ENCODE data around the gene TBC1D1.
A peak's percentile ranks its signal among the peaks of the same experiment; 100 is the strongest.

TBC1D1 gene

GRCh38 chr4:38107818-38108217, 216.9 kb downstream of the TBC1D1 start:
- H3K4me3 ChIP-seq (ENCODE audit: low read length), result no peak overlapping the region
- no peak overlapping the region for H3K9ac ChIP-seq (ENCODE audit: low read depth, low read length)
- H3K27ac ChIP-seq (ENCODE audit: low read length), result no peak overlapping the region
- H3K27me3 ChIP-seq (ENCODE audit: insufficient read depth, low read length), result no peaks in the 10 kb centered on the region
- H3K36me3 ChIP-seq (ENCODE audit: insufficient read depth, low read depth, low read length), result peaks cover 32% of the 10 kb centered on the region
- H3K4me1 ChIP-seq (ENCODE audit: insufficient read depth, low read length), result peaks cover 4% of the 10 kb centered on the region
- no peaks in the 10 kb centered on the region for H3K9me3 ChIP-seq (ENCODE audit: insufficient read depth, low read depth, low read length)

GRCh38 chr4:38109370-38109769, 218.5 kb downstream of the TBC1D1 start:
- Histone ChIP-seq H3K4me1 (ENCODE audit: insufficient read depth, low read length) (peaks cover 18% of the 10 kb centered on the region), H3K4me3 (ENCODE audit: low read length) (no peak overlapping the region), H3K27me3 (ENCODE audit: insufficient read depth, low read length) (no peaks in the 10 kb centered on the region), H3K9me3 (ENCODE audit: insufficient read depth, low read depth, low read length) (no peaks in the 10 kb centered on the region), H3K36me3 (ENCODE audit: insufficient read depth, low read depth, low read length) (peaks cover 22% of the 10 kb centered on the region), H3K27ac (ENCODE audit: low read length) (no peak overlapping the region), H3K9ac (ENCODE audit: low read depth, low read length) (no peak overlapping the region)

GRCh38 chr4:38109896-38110295, 219.0 kb downstream of the TBC1D1 start:
- Histone ChIP-seq H3K9ac (ENCODE audit: low read depth, low read length) (no peak overlapping the region), H3K4me3 (ENCODE audit: low read length) (no peak overlapping the region), H3K4me1 (ENCODE audit: insufficient read depth, low read length) (peaks cover 22% of the 10 kb centered on the region), H3K36me3 (ENCODE audit: insufficient read depth, low read depth, low read length) (peaks cover 21% of the 10 kb centered on the region), H3K27ac (ENCODE audit: low read length) (no peak overlapping the region), H3K9me3 (ENCODE audit: insufficient read depth, low read depth, low read length) (no peaks in the 10 kb centered on the region), H3K27me3 (ENCODE audit: insufficient read depth, low read length) (no peaks in the 10 kb centered on the region)

DNA sequence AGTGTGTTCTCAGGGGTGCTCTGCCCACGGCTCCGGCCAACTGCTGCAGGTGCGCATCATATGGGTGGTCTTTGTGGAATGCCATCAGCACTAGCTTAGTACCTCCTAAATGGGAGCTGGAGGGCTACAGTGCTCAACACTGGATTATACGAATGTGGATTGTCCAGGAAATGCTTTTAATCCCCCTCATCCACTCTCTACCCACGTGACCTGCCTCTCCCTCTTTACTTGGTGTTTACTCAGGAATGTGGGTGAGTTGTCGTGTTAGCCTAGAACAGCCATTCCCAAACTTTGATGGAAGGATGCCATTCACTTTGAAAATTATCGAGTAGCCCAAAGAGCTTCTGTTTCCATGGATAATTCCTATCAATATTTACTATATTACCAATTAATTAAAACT, 220.1 kb downstream of the TBC1D1 start:
- Histone ChIP-seq H3K9me3 (ENCODE audit: insufficient read depth, low read depth, low read length) (no peaks in the 10 kb centered on the region), H3K9ac (ENCODE audit: low read depth, low read length) (no peak overlapping the region), H3K27me3 (ENCODE audit: insufficient read depth, low read length) (no peaks in the 10 kb centered on the region), H3K27ac (ENCODE audit: low read length) (no peak overlapping the region), H3K36me3 (ENCODE audit: insufficient read depth, low read depth, low read length) (peaks cover 16% of the 10 kb centered on the region), H3K4me1 (ENCODE audit: insufficient read depth, low read length) (peaks cover 22% of the 10 kb centered on the region), H3K4me3 (ENCODE audit: low read length) (no peak overlapping the region)

DNA sequence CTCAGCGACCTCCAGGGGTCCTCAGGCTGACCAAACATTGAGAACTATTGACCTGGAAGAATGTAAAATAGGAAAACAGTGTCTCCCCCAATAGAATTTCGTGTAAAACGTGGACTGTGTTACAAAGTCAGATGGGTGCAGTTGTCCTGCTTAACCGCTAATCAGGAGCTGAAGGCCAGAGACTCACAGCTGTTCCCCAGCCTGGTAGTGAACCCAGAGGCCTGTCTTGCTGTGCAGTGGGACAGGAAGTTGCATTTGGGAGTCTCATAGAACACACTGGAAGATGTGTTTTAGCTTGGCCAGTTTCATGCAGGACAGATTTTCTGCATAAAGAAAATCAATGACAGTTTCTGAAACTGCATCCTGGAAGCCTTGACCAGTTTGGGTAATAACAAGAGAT, 220.8 kb downstream of the TBC1D1 start:
- no peak overlapping the region for H3K9ac ChIP-seq (ENCODE audit: low read depth, low read length)
- H3K36me3 ChIP-seq (ENCODE audit: insufficient read depth, low read depth, low read length), result peaks cover 18% of the 10 kb centered on the region
- peaks cover 22% of the 10 kb centered on the region for H3K4me1 ChIP-seq (ENCODE audit: insufficient read depth, low read length)

DNA sequence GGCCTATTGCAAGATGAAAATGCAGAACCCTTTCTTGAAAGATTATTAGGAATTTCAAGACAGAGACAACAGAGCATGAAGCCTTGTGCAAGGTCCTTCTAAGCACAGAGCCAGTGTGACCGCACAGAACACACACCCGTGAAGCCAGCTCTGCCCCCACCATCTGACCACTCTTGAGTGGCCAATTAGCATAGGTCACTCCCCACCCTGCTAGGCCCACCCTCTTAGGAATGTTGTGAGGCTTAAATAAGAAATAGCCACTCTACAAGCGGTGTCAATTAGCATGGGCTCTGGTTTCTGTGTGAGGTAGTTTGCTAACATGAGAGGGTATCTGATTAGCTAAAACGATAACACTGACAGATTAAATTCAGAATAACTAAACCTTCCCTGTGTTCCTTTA, 222.2 kb downstream of the TBC1D1 start:
- Histone ChIP-seq H3K9me3 (ENCODE audit: insufficient read depth, low read depth, low read length) (no peaks in the 10 kb centered on the region), H3K4me1 (ENCODE audit: insufficient read depth, low read length) (peaks cover 22% of the 10 kb centered on the region), H3K4me3 (ENCODE audit: low read length) (no peak overlapping the region), H3K36me3 (ENCODE audit: insufficient read depth, low read depth, low read length) (peaks cover 24% of the 10 kb centered on the region), H3K27me3 (ENCODE audit: insufficient read depth, low read length) (no peaks in the 10 kb centered on the region), H3K27ac (ENCODE audit: low read length) (no peak overlapping the region), H3K9ac (ENCODE audit: low read depth, low read length) (no peak overlapping the region)

More for the DNA sequence above, 220.8 kb downstream of the TBC1D1 start:
- H3K9me3 ChIP-seq (ENCODE audit: insufficient read depth, low read depth, low read length), result no peaks in the 10 kb centered on the region
- H3K27ac ChIP-seq (ENCODE audit: low read length), result no peak overlapping the region
- H3K4me3 ChIP-seq (ENCODE audit: low read length), result no peak overlapping the region
- H3K27me3 ChIP-seq (ENCODE audit: insufficient read depth, low read length), result no peaks in the 10 kb centered on the region

DNA sequence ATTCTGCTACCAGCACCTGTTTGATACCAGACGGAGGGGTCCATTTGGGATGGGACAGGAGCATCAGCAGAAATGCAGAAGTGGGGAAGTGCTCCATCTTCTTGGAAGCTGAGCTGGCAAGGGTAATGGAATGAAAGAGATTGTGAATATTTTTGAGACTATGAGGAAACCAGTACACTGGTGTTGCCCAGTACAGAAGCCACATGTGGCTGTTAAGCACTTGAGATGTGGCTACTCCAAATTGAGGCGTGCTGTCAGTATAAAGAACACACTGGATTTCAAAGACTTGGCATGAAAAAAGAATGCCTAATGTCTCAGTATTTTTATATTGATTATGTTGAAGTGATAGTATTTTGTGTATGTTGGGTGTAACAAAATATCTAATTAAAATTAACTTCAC, 222.7 kb downstream of the TBC1D1 start:
- H3K4me3 ChIP-seq (ENCODE audit: low read length), result no peak overlapping the region
- no peaks in the 10 kb centered on the region for H3K27me3 ChIP-seq (ENCODE audit: insufficient read depth, low read length)
- no peak overlapping the region; the same call in 1 of the 2 replicates for H3K9ac ChIP-seq (ENCODE audit: low read depth, low read length)
- no peak overlapping the region for H3K27ac ChIP-seq (ENCODE audit: low read length)
- H3K9me3 ChIP-seq (ENCODE audit: insufficient read depth, low read depth, low read length), result no peaks in the 10 kb centered on the region
- H3K4me1 ChIP-seq (ENCODE audit: insufficient read depth, low read length), result peaks cover 22% of the 10 kb centered on the region
- H3K36me3 ChIP-seq (ENCODE audit: insufficient read depth, low read depth, low read length), result peaks cover 28% of the 10 kb centered on the region

DNA sequence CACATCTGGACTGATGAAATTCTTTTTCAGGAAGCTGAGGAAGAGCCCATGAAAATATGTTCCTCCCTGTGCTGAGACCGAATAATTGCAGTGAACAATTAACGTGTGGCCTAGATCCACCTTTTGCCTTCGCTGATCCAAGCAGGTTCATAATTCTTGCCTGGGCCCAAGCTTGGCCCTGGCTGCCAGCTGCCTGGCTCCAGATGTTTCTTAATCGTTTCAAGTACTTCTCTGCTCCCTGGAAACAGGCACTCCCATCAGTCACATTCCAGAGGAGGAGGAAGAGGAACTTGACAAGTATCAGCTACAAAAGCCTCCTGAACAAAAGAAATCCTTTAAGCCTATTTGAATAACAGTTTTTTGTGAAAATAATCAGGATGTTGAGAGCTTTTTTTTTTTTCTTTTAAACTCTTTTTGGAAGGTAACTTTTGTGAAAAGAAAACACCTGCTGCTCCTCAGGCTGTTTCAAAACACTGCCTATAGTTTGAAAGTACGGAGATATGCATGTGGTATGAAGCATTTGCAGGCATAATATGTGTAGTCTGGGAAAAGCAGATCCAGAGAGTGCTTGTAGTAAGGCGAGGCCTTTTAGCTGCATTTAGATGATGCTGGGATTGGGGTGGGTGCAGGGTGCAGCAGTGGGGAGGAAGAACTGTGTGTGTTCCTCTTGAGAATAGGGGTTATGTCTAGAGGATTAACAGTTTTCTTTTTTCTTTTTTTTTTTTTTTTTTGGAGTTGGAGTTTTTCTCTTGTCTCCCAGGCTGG, 223.7 kb downstream of the TBC1D1 start:
- peaks cover 22% of the 10 kb centered on the region for H3K4me1 ChIP-seq (ENCODE audit: insufficient read depth, low read length)
- no peaks in the 10 kb centered on the region for H3K27me3 ChIP-seq (ENCODE audit: insufficient read depth, low read length)
- H3K27ac ChIP-seq (ENCODE audit: low read length), result no peak overlapping the region
- H3K9me3 ChIP-seq (ENCODE audit: insufficient read depth, low read depth, low read length), result no peaks in the 10 kb centered on the region
- H3K9ac ChIP-seq (ENCODE audit: low read depth, low read length), result peak overlapping the region; percentile 22; the same call in 1 of the 2 replicates
- H3K36me3 ChIP-seq (ENCODE audit: insufficient read depth, low read depth, low read length), result peaks cover 38% of the 10 kb centered on the region
- no peak overlapping the region for H3K4me3 ChIP-seq (ENCODE audit: low read length)

DNA sequence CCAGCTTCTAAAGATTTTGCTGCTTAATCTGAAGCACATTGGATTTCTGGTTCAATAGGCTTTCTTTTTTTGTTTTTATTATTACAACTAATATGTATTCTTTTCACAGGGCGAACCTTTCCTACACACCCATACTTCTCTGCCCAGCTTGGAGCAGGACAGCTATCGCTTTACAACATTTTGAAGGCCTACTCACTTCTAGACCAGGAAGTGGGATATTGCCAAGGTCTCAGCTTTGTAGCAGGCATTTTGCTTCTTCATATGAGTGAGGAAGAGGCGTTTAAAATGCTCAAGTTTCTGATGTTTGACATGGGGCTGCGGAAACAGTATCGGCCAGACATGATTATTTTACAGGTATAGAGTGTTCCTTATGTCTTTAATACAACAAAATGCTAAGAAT, 224.7 kb downstream of the TBC1D1 start:
- Histone ChIP-seq H3K9me3 (ENCODE audit: insufficient read depth, low read depth, low read length) (no peaks in the 10 kb centered on the region), H3K4me3 (ENCODE audit: low read length) (no peak overlapping the region), H3K4me1 (ENCODE audit: insufficient read depth, low read length) (peaks cover 22% of the 10 kb centered on the region), H3K27ac (ENCODE audit: low read length) (no peak overlapping the region), H3K36me3 (ENCODE audit: insufficient read depth, low read depth, low read length) (peaks cover 45% of the 10 kb centered on the region), H3K27me3 (ENCODE audit: insufficient read depth, low read length) (no peaks in the 10 kb centered on the region), H3K9ac (ENCODE audit: low read depth, low read length) (no peak overlapping the region)

DNA sequence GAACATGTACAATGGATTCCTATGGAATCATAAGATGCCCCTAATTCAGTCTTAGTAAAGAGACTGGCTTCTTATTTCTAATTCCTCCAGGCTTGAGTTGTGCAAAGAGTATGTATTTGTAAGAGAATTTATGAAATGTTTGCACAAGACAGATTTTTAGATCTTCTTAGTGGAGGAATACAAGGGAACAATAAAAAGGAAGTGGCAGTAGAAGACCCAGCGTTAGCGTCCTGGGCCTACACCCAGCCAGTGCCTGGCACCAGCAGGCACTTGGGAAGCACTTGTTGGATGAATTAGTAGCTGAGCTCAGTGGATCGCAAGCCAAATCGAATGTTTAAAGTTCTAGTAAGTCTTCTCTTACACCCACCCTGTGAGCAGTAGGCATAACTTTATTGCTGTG, 226.7 kb downstream of the TBC1D1 start:
- Histone ChIP-seq H3K4me1 (ENCODE audit: insufficient read depth, low read length) (peaks cover 21% of the 10 kb centered on the region), H3K36me3 (ENCODE audit: insufficient read depth, low read depth, low read length) (peaks cover 49% of the 10 kb centered on the region), H3K9ac (ENCODE audit: low read depth, low read length) (no peak overlapping the region), H3K4me3 (ENCODE audit: low read length) (no peak overlapping the region), H3K9me3 (ENCODE audit: insufficient read depth, low read depth, low read length) (no peaks in the 10 kb centered on the region), H3K27me3 (ENCODE audit: insufficient read depth, low read length) (no peaks in the 10 kb centered on the region), H3K27ac (ENCODE audit: low read length) (no peak overlapping the region)

DNA sequence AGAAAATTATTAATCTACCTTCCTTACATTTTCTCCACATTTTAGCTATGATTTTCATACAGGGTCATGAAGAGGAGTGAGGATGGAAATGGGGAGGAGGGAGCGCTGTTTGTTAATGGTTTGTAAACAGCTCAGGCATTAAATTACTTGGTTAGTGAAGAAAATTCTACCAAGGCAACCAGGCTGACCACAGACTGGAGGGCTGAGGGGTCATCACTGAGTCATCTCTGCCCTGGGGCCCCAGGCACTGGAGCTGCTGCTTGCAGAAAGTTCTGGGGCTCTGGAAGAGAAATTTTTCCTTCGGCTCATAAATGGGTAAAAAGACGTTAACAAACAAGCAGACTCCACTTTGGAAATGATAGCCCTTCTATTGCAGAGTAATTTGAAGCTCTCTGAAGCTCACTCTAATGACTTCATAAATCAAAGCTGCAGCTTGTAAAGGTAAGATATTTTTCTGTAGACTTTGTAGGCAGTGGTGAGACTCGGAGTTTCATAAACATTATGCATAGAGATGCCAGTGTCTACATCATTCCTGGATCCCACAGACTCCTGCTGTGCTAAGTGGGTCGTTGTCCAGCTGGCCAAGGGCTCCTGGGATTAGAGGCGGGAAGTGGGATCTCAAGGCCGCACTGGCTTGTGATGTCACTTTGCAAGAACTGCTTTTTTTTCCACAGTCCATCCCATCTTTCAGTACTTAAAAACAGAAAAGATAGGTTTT, 228.9 kb downstream of the TBC1D1 start:
- no peak overlapping the region for H3K9ac ChIP-seq (ENCODE audit: low read depth, low read length)
- H3K4me3 ChIP-seq (ENCODE audit: low read length), result no peak overlapping the region
- H3K9me3 ChIP-seq (ENCODE audit: insufficient read depth, low read depth, low read length), result no peaks in the 10 kb centered on the region
- no peaks in the 10 kb centered on the region for H3K27me3 ChIP-seq (ENCODE audit: insufficient read depth, low read length)
- H3K27ac ChIP-seq (ENCODE audit: low read length), result no peak overlapping the region
- peaks cover 2% of the 10 kb centered on the region for H3K4me1 ChIP-seq (ENCODE audit: insufficient read depth, low read length)
- H3K36me3 ChIP-seq (ENCODE audit: insufficient read depth, low read depth, low read length), result peaks cover 51% of the 10 kb centered on the region

- Histone ChIP-seq H3K4me1 (ENCODE audit: insufficient read depth, low read length) (no peaks in the 10 kb centered on the region; the same call in none of the 2 replicates), H3K9ac (ENCODE audit: low read depth, low read length) (no peak overlapping the region), H3K36me3 (ENCODE audit: insufficient read depth, low read depth, low read length) (peaks cover 57% of the 10 kb centered on the region), H3K4me3 (ENCODE audit: low read length) (no peak overlapping the region), H3K27ac (ENCODE audit: low read length) (no peak overlapping the region), H3K27me3 (ENCODE audit: insufficient read depth, low read length) (no peaks in the 10 kb centered on the region), H3K9me3 (ENCODE audit: insufficient read depth, low read depth, low read length) (no peaks in the 10 kb centered on the region)
Measured at GRCh38 chr4:38120772-38121171, 229.9 kb downstream of the TBC1D1 start.

Data from iPS-20b (cell line).